HFFc6 (cell line): ENCODE data around the gene KRT77. TPM values are rescaled to one million over a fixed set of nuclear protein-coding genes. Genes with fewer than 3 reads are reported as not detected.

Experiments used
- DNase-seq: peaks from one replicate; pipeline ENCODE4 v3.0.0-alpha.2; 2018
- H3K27ac Mint-ChIP-seq: 2 replicates; pipeline ENCODE4 v1.8.0; 2020; ENCODE audit warnings: mild to moderate bottlenecking, mixed read lengths
- H3K27me3 Mint-ChIP-seq: 2 replicates; pipeline ENCODE4 v1.8.0; 2021; ENCODE audit warnings: mild to moderate bottlenecking, moderate library complexity, mixed read lengths; ENCODE audit not compliant: insufficient read depth
- H3K36me3 Mint-ChIP-seq: 2 replicates; pipeline ENCODE4 v1.8.0; 2021; ENCODE audit warnings: low read depth, mixed read lengths
- H3K4me1 Mint-ChIP-seq: 2 replicates; pipeline ENCODE4 v1.8.0; 2020; ENCODE audit warnings: low read depth, mixed read lengths
- H3K4me3 Mint-ChIP-seq: 2 replicates; pipeline ENCODE4 v1.8.0; 2020; ENCODE audit warnings: mild to moderate bottlenecking, moderate library complexity, mixed read lengths
- H3K9me3 Mint-ChIP-seq: 2 replicates; pipeline ENCODE4 v1.8.0; 2020; ENCODE audit warnings: mild to moderate bottlenecking, mixed read lengths
- CTCF ChIP-seq: fragments of 200-600 bp; sonication (generic); IDR thresholded peaks from 2 replicates; pipeline ENCODE4 v1.5.0; 2021; ENCODE audit warnings: antibody characterized with exemption, mild to moderate bottlenecking
- total RNA-seq, 6 experiments: library from RNA; stranded (reverse); fragmentation: NEBNext Ultra II Directional; extraction: Animal tissue kit (Norgen Biotek cat#: 25700); gene quantifications; 2 replicates in 1 of 6; 3 replicates in 5 of 6; pipeline ENCODE4 v1.2.3, GENCODE V29; 2021

Gene KRT77
- total RNA-seq, 6 experiments from 2014 or later: not detected

- no peak for TF ChIP-seq CTCF
- H3K4me1 Mint-ChIP-seq: no peaks in the 10 kb centered on the region
- H3K9me3 Mint-ChIP-seq: no peaks in the 10 kb centered on the region
- no peak overlapping the region for H3K4me3 Mint-ChIP-seq
- no peaks in the 10 kb centered on the region for H3K36me3 Mint-ChIP-seq
- H3K27ac Mint-ChIP-seq: no peak overlapping the region
- H3K27me3 Mint-ChIP-seq: peaks cover 58% of the 10 kb centered on the region
- no peak for DNase-seq
Measured at GRCh38 chr12:52662093-52662917, 41.0 kb downstream of the KRT77 start.

- no peak for TF ChIP-seq CTCF
- no peak overlapping the region for H3K27ac Mint-ChIP-seq
- no peaks in the 10 kb centered on the region for H3K36me3 Mint-ChIP-seq
- peaks cover 55% of the 10 kb centered on the region for H3K27me3 Mint-ChIP-seq
- H3K9me3 Mint-ChIP-seq: no peaks in the 10 kb centered on the region
- DNase-seq: no peak
- no peak overlapping the region for H3K4me3 Mint-ChIP-seq
- H3K4me1 Mint-ChIP-seq: no peaks in the 10 kb centered on the region
Measured at GRCh38 chr12:52661668-52662067, 41.7 kb downstream of the KRT77 start.

- no peak overlapping the region for H3K27ac Mint-ChIP-seq
- no peaks in the 10 kb centered on the region for H3K36me3 Mint-ChIP-seq
- no peaks in the 10 kb centered on the region for H3K9me3 Mint-ChIP-seq
- H3K4me1 Mint-ChIP-seq: no peaks in the 10 kb centered on the region
- H3K4me3 Mint-ChIP-seq: no peak overlapping the region
- TF ChIP-seq CTCF: no peak
- peaks cover 53% of the 10 kb centered on the region for H3K27me3 Mint-ChIP-seq
- no peak for DNase-seq
Measured at GRCh38 chr12:52660934-52661499, 42.3 kb downstream of the KRT77 start.

GRCh38 chr12:52659951-52660350, 43.4 kb downstream of the KRT77 start:
- H3K27ac Mint-ChIP-seq: no peak overlapping the region
- TF ChIP-seq CTCF: no peak
- DNase-seq: no peak
- no peaks in the 10 kb centered on the region for H3K9me3 Mint-ChIP-seq
- H3K4me1 Mint-ChIP-seq: no peaks in the 10 kb centered on the region
- H3K36me3 Mint-ChIP-seq: no peaks in the 10 kb centered on the region
- no peak overlapping the region for H3K4me3 Mint-ChIP-seq
- H3K27me3 Mint-ChIP-seq: peaks cover 53% of the 10 kb centered on the region

GRCh38 chr12:52659395-52659794, 43.9 kb downstream of the KRT77 start:
- H3K4me3 Mint-ChIP-seq: no peak overlapping the region
- no peaks in the 10 kb centered on the region for H3K4me1 Mint-ChIP-seq
- peaks cover 47% of the 10 kb centered on the region for H3K27me3 Mint-ChIP-seq
- TF ChIP-seq CTCF: no peak
- H3K27ac Mint-ChIP-seq: no peak overlapping the region
- no peaks in the 10 kb centered on the region for H3K36me3 Mint-ChIP-seq
- no peak for DNase-seq
- no peaks in the 10 kb centered on the region for H3K9me3 Mint-ChIP-seq
